ENCODE measurements around the gene CENATAC. TPM values are rescaled to one million over a fixed set of nuclear protein-coding genes. Genes with fewer than 3 reads are reported as not detected.

CENATAC gene
- total and polyA plus RNA-seq, 2 donors (not counting 1 experiment from before 2014, with no cell fraction given) = 50.1 to 122 TPM

- peak overlapping the region; percentile 37 for H3K4me3 Mint-ChIP-seq
- H3K27ac Mint-ChIP-seq = peak overlapping the region; percentile 73
- peaks cover 0 to 67% of the 10 kb centered on the region in 2 experiments for H3K36me3 ChIP-seq (replicated peaks in 1 of 2; ENCODE audit: control extremely low read depth in 1 of 2, control insufficient read depth in 1 of 2, extremely low read depth in 1 of 2, insufficient read depth in 2 of 2, low read length in 1 of 2)
- peak overlapping the region; percentile 42 for H3K4me2 ChIP-seq (replicated peaks; ENCODE audit: low read depth, low read length, poor library complexity, severe bottlenecking)
- POLR2A ChIA-PET = interaction anchor here (0.8 kb wide), 1 partner anchor 22 kb away, joined by 3 read pairs; the partner anchor contains the start of gene SLC37A4
- no peak overlapping the region for H3K9ac ChIP-seq (ENCODE audit: low read length)
- no peaks in the 10 kb centered on the region for H3K9me3 ChIP-seq (ENCODE audit: control extremely low read depth in 1 of 3, control insufficient read depth in 2 of 3, insufficient read depth in 1 of 3, low read length in 2 of 3)
- no peak for ATAC-seq (ENCODE audit: low read depth)
- H3K27ac ChIP-seq (ENCODE audit: low read length in 2 of 2) = no peak overlapping the region
- H3K79me2 ChIP-seq (ENCODE audit: control insufficient read depth, insufficient read depth, low read length) = peaks cover 23% of the 10 kb centered on the region
- H3K4me1 Mint-ChIP-seq = peaks cover 36% of the 10 kb centered on the region
- H3K4me1 ChIP-seq (ENCODE audit: control insufficient read depth in 2 of 2, insufficient read depth in 2 of 2, low read length in 2 of 2) = peaks cover 19 to 28% of the 10 kb centered on the region in 2 donors
- no peak overlapping the region for H3K4me3 ChIP-seq (ENCODE audit: control extremely low read depth in 1 of 5, extremely low read depth in 1 of 5, insufficient read depth in 1 of 5, low read depth in 2 of 5, low read length in 4 of 5)
- no peaks in the 10 kb centered on the region for H3K9me3 Mint-ChIP-seq (ENCODE audit: insufficient read depth)
- intact Hi-C loops (cut with micrococcal nuclease) = no loop called here
- CTCF ChIA-PET = interaction anchor here (0.8 to 1.0 kb wide), 2 partner anchors 15 to 34 kb away, joined by 3 read pairs; partner anchors contain the start of genes TRAPPC4 and VPS11
- WGBS (ENCODE audit: insufficient coverage) = 88% methylated on average over 22 of the region's 23 CpGs
- no peaks in the 10 kb centered on the region for H3K27me3 ChIP-seq (replicated peaks in 1 of 4; ENCODE audit: control extremely low read depth in 1 of 4, control insufficient read depth in 3 of 4, insufficient read depth in 4 of 4, low read length in 3 of 4)
- H3K27me3 Mint-ChIP-seq = no peaks in the 10 kb centered on the region
- DNase-seq = no peak
- no peaks in the 10 kb centered on the region for H4K20me1 ChIP-seq (ENCODE audit: control insufficient read depth, insufficient read depth, low read length, poor library complexity, severe bottlenecking)
- TF ChIP-seq, protein P1, sequence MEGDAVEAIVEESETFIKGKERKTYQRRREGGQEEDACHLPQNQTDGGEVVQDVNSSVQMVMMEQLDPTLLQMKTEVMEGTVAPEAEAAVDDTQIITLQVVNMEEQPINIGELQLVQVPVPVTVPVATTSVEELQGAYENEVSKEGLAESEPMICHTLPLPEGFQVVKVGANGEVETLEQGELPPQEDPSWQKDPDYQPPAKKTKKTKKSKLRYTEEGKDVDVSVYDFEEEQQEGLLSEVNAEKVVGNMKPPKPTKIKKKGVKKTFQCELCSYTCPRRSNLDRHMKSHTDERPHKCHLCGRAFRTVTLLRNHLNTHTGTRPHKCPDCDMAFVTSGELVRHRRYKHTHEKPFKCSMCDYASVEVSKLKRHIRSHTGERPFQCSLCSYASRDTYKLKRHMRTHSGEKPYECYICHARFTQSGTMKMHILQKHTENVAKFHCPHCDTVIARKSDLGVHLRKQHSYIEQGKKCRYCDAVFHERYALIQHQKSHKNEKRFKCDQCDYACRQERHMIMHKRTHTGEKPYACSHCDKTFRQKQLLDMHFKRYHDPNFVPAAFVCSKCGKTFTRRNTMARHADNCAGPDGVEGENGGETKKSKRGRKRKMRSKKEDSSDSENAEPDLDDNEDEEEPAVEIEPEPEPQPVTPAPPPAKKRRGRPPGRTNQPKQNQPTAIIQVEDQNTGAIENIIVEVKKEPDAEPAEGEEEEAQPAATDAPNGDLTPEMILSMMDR (IDR thresholded peaks at IDR 0.05) = no peak
- TF ChIP-seq EZH2 (IDR thresholded peaks at IDR 0.05; ENCODE audit: borderline replicate concordance, insufficient read depth, low read depth, low read length, poor library complexity, severe bottlenecking) = no peak
- H2AFZ ChIP-seq (ENCODE audit: insufficient read depth, low read depth, low read length, poor library complexity, severe bottlenecking) = no peak overlapping the region
These were observed 54.4 kb downstream of the CENATAC start for GRCh38 chr11:119052163-119052814.

DNA sequence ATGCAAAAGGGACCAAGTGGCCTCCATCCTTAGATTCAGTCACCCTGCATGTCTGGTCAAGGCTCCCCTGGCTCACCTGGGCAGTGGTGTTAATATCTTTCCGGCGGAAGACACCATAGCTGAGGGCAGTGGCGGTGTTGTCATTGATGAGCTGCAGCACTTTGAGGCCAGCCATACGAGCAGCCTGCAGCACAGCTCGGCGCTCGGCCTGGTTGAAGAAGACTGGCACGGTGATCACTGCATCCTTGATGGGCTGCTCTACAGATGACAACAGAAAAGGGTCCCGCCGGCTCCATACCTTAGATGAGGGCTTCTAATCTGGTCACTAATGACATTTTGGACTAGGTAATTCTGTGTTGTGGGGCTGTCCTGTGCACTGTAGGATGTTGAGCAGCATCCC, 56.5 kb downstream of the CENATAC start:
- POLR2A ChIA-PET = interaction anchor here (0.5 kb wide), 1 partner anchor 20 kb away, joined by 7 read pairs; no protein-coding TSS in a partner anchor
- peaks cover 46% of the 10 kb centered on the region for H3K4me1 Mint-ChIP-seq
- peaks cover 34% of the 10 kb centered on the region for H3K79me2 ChIP-seq (ENCODE audit: control insufficient read depth, insufficient read depth, low read length)
- no peak overlapping the region for H3K9ac ChIP-seq (ENCODE audit: low read length)
- no peaks in the 10 kb centered on the region for H3K9me3 Mint-ChIP-seq (ENCODE audit: insufficient read depth)
- DNase-seq (no peak), ATAC-seq (ENCODE audit: low read depth) (no peak)
- intact Hi-C loops (cut with micrococcal nuclease) = no loop called here
- WGBS (ENCODE audit: insufficient coverage) = 96% methylated on average over 8 of the region's 10 CpGs
- no peak overlapping the region for H3K4me3 ChIP-seq (ENCODE audit: control extremely low read depth in 1 of 5, extremely low read depth in 1 of 5, insufficient read depth in 1 of 5, low read depth in 2 of 5, low read length in 4 of 5)
- H2AFZ ChIP-seq (ENCODE audit: insufficient read depth, low read depth, low read length, poor library complexity, severe bottlenecking) = no peak overlapping the region
- H3K4me1 ChIP-seq (ENCODE audit: control insufficient read depth in 2 of 2, insufficient read depth in 2 of 2, low read length in 2 of 2) = peaks cover 27 to 38% of the 10 kb centered on the region in 2 donors
- H4K20me1 ChIP-seq (ENCODE audit: control insufficient read depth, insufficient read depth, low read length, poor library complexity, severe bottlenecking) = no peaks in the 10 kb centered on the region
- no peak overlapping the region for H3K27ac Mint-ChIP-seq
- H3K4me2 ChIP-seq (replicated peaks; ENCODE audit: low read depth, low read length, poor library complexity, severe bottlenecking) = no peak overlapping the region
- H3K27me3 Mint-ChIP-seq = no peaks in the 10 kb centered on the region
- H3K4me3 Mint-ChIP-seq = peak overlapping the region; percentile 53
- H3K9me3 ChIP-seq (ENCODE audit: control extremely low read depth in 1 of 3, control insufficient read depth in 2 of 3, insufficient read depth in 1 of 3, low read length in 2 of 3) = no peaks in the 10 kb centered on the region
- CTCF ChIA-PET = no interaction called here
- no peak overlapping the region for H3K27ac ChIP-seq (ENCODE audit: low read length in 2 of 2)
- peaks cover 0 to 46% of the 10 kb centered on the region in 2 experiments for H3K36me3 ChIP-seq (replicated peaks in 1 of 2; ENCODE audit: control extremely low read depth in 1 of 2, control insufficient read depth in 1 of 2, extremely low read depth in 1 of 2, insufficient read depth in 2 of 2, low read length in 1 of 2)
- no peak for TF ChIP-seq EZH2 (IDR thresholded peaks at IDR 0.05; ENCODE audit: borderline replicate concordance, insufficient read depth, low read depth, low read length, poor library complexity, severe bottlenecking)
- H3K27me3 ChIP-seq (replicated peaks in 1 of 4; ENCODE audit: control extremely low read depth in 1 of 4, control insufficient read depth in 3 of 4, insufficient read depth in 4 of 4, low read length in 3 of 4) = no peaks in the 10 kb centered on the region

All from B cell (primary cell).